ENCODE results near the gene RASA3.
"Not testable (repeated sequence)": the region's sequence is repeated elsewhere in the genome, so short reads cannot be mapped to it uniquely, and the experiment has no call there.

RASA3 gene

GRCh38 chr13:114081761-114082681 is 50.4 kb downstream of the RASA3 start:
- no peak for DNase-seq (ENCODE audit: low read depth)

DNA sequence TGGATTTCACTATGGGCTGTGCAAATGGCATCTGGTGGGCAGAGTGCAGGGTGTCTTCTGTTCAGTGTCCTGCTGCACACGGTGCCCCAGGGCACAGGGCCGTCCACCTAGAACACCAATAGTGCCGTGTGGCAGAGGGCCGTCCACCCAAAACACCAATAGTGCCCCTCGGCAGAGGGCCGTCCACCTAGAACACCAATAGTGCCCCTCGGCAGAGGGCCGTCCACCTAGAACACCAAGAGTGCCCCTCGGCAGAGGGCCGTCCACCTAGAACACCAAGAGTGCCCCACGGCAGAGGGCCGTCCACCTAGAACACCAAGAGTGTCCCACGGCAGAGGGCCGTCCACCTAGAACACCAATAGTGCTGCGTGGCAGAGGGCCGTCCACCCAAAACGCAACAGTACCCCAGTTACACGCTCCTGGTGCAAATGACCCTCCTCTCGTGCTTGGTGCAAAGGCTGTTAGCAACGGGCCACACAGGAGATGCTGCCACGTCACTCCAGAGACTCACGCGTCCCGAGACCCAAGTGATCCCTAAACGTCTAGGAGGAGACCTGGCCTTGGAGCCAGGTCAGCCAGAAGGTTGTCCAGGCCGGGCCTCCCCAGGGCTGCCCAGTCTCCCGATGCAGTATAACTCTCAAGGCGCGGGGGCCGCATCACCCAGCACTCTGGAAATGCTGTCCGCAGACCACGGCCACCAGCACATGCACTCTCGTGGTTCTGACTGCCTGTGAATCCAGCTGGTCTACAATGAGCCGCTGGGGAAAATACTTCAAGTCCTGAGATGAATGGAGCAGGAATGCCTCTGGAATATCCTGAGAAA is 51.5 kb downstream of the RASA3 start:
- DNase-seq (ENCODE audit: low read depth): no peak

- no peak for DNase-seq (ENCODE audit: low read depth)
These were observed 52.6 kb downstream of the RASA3 start for GRCh38 chr13:114079601-114080536.

- DNase-seq (ENCODE audit: low read depth): no peak
These were observed 53.7 kb downstream of the RASA3 start for GRCh38 chr13:114078461-114079451.

DNA sequence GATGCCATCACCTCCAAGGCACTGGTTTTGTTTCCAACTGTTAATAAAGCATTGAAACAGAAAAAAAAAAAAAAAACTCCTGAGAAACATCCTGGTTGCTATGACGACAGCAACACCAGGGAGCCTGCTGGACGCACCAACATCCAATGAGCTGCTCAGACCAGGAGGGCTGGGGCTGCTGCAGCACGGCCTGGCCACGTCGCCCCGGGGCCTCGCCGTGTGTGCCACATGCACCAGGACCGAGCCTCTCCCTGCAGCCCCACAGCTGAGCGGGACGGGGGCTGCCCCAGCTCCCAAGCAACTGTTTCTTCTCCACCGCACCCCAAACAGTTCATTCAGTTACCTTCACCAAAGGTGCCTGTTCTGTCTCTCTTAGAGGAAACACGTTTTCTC is 54.5 kb downstream of the RASA3 start:
- DNase-seq (ENCODE audit: low read depth): no peak

DNA sequence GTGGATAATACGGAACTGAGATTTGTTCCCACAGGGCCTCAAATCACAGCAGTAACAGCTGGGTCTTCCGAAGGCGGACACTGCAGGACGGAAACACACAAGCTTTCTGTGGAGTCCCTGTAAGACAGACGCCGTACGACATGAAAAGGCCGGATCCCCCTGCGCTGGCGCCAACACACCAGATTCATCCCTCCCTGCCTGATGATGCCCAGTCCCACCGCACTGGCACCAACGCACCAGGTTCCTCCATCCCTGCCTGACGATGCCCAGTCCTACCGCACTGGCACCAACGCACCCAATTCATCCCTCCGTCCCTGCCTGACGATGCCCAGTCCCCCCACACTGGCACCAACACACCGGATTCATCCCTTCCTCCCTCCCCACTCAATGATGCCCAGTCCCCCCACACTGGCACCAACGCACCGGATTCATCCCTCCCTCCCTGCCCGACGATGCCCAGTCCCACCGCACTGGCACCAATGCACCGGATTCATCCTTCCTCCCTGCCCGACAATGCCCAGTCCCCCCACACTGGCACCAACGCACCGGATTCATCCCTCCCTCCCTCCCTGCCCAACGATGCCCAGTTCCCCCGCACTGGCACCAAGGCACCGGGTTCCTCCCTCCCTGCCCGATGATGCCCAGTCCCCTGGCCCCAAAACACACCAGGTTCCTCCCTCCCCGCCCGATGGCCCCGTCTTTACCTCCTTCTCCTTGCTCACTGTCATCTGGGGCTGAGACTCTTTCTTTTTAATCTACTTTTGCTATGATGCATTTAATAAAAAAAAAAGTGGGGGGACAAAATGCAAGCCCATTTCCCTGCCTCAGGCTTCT is 55.1 kb downstream of the RASA3 start:
- DNase-seq (ENCODE audit: low read depth): no peak

DNA sequence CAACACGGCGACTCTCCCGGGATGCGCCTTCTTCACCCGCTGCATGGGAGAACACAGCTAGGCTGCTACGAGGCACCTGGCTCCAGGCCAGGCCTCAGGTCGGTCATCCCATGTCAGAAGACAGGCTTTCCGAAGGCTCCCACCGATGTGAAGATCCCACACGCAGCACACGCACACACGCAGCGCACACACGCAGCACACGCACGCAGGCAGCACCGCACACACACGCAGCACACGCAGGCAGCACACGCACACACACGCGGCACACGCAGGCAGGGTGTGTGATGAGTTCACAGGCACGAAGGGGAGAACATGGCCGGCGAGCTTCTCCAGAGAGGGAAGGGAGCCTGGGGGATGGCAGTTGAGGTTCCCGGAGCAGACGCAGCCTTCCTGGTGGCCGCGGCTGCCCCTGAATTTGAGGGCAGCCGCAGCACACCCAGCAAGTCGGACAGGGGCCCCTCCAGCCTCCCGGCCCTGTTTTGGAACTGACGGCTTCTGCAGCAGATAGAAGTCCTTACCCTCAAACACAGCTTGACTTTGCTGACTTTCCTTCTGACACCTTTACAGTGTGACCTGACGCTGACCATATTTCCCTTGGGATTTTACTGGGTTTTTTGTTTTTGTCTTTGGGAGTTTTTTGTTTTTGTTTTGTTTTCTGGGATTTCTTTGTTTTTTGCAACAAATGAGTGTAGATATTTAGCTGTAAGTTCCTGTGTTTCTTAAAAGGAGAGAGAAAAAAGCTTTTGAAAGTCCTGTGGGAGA is 55.9 kb downstream of the RASA3 start:
- no peak for DNase-seq (ENCODE audit: low read depth)

GRCh38 chr13:114075811-114076210 is 56.6 kb downstream of the RASA3 start:
- DNase-seq (ENCODE audit: low read depth): not testable (repeated sequence)

- no peak for DNase-seq (ENCODE audit: low read depth)
These were observed 57.6 kb downstream of the RASA3 start for GRCh38 chr13:114074671-114075315.

DNA sequence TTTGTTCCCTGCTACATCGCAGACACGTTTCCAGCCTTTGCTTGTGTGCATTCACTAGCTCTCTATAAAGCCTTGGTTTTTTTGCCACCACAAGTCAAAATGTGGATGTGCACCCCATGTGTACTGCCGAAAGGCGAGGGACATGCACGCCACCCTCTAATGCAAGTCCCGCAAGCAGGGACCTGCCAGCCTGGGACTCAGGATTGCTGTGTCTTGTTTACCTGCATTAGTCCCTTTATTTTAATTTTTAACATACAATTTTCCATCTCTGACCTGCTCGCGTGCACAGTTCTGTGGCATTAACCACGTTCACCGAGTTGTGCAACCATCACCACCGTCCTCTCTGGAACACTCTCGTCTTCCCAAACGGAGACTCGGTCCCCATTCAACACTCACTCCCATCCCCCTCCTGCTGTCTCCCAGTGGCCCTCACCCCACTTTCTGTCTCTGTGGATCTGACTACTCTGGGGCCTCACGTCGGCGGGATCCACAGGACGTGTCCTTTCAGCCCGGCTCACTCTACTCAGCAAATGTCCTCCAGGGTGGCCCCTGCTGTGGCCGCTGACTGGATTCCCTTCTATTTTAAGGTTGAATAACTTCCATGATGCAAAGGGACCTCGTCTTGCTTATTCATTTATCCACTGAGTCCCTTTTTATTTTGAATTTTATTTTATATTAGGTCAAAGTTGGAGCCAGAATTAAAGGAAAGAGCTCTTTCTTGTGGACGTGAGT is 58.4 kb downstream of the RASA3 start:
- DNase-seq (ENCODE audit: low read depth): no peak

DNA sequence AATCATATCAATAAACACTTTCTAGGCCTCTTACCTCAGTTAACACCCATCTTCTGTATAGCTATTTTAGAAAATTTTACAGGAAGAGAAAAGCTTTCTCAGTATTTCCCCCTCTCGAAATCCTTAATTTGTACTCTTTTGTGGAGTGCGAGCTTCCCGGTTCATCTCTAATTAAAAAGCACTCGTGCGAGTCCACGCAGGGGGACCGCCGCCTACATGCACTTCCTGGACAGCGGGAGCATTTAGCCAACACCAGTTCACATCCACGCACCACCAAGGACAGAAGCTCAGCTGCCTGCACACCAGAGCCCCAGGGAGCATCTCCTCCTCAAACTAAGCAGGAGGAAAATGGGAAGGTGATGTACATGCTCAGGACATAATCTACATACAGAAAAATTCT is 60.0 kb downstream of the RASA3 start:
- DNase-seq (ENCODE audit: low read depth): no peak

GRCh38 chr13:114071991-114072390 is 60.4 kb downstream of the RASA3 start:
- DNase-seq (ENCODE audit: low read depth): no peak

DNA sequence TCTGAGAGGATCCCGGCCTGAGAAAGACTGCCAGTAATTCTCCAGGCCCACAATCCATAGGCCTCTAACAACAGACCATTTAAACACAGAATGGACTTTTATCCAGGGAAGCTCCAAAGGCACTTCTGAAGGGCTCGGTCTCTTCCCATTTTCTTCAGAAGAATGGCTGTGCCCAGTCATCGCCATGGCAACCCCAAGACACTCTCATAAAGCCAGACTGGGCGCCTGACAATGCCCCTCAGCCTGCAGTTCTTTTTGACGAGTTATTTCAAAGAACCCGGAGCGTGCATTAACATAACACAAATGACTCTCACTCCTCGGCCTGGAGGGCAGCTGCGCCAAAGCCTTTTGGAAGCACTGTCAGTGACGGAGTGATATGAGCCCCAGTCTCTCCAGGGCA is 61.0 kb downstream of the RASA3 start:
- DNase-seq (ENCODE audit: low read depth): no peak

DNA sequence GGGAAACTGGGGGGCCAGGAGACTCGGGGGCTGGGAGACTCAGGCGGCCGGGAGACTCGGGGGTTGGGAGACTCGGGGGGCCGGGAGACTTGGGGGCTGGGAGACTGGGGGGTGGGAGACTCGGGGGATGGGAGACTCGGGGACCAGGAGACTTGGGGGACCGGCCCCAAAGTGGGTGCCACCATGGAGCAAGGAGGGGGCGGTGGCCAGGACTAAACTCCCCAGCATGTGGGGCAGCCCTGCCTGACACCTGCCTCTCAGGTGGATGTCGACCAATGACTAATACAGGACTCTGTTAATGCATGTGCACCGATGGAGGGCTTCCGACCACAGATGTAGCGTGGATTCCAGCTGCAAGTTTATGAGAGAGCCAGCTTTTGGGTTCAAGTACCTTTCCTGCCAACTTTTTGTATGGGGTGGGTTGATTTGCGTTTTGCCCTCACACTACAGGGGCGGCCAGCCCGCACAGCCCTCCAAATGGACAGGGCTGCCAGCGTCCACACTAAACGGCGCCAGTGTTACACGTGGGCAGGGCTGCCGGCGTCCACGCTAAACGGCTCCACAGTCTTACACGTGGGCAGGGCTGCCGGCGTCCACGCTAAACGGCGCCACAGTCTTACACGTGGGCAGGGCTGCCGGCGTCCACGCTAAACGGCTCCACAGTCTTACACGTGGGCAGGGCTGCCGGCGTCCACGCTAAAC is 62.2 kb downstream of the RASA3 start:
- DNase-seq (ENCODE audit: low read depth): no peak

- no peak for DNase-seq (ENCODE audit: low read depth)
These were observed 62.9 kb downstream of the RASA3 start for GRCh38 chr13:114069376-114070097.

GRCh38 chr13:114068656-114069318 is 63.6 kb downstream of the RASA3 start:
- DNase-seq (ENCODE audit: low read depth): no peak

All from non-pigmented ciliary epithelial cell (primary cell).